ENCODE results near the gene AFF1.

Gene AFF1

DNA sequence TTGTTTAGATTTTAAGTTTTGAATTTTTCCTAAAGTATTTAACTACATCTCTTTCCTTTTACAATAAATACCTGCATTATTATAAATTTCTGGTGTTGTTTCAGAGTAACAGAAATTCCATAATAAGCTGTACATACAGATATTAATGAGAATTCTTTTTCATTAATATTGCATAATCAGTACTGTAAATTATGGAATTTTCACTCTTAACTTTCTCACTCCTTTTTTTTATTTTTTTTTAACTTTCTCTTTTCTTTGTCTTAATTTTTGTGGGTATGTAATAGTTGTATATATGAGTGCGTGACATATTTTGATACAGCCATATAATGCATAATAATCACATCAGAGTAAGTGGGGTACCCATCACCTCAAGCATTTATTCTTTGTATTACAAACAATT lies 175.1 kb downstream of the AFF1 start:
- TF ChIP-seq, protein P1, sequence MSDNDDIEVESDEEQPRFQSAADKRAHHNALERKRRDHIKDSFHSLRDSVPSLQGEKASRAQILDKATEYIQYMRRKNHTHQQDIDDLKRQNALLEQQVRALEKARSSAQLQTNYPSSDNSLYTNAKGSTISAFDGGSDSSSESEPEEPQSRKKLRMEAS (IDR thresholded peaks at IDR 0.05) = no peak
- TF ChIP-seq EGR1 (IDR thresholded peaks at IDR 0.05) (no peak), TAF1 (IDR thresholded peaks at IDR 0.05; ENCODE audit: low read depth) (no peak), TCF12 (IDR thresholded peaks at IDR 0.05; ENCODE audit: low read depth) (no peak), CREB1 (IDR thresholded peaks at IDR 0.05; ENCODE audit: low read depth) (no peak), TEAD4 (IDR thresholded peaks at IDR 0.05) (no peak), RAD21 (IDR thresholded peaks at IDR 0.05; ENCODE audit: low read depth) (no peak), CEBPB (IDR thresholded peaks at IDR 0.05) (no peak), ZBTB7A (IDR thresholded peaks at IDR 0.05; ENCODE audit: low read depth) (no peak), FOXM1 (IDR thresholded peaks at IDR 0.05; ENCODE audit: borderline replicate concordance, low read depth) (no peak)
- TF ChIP-seq, protein P2, sequence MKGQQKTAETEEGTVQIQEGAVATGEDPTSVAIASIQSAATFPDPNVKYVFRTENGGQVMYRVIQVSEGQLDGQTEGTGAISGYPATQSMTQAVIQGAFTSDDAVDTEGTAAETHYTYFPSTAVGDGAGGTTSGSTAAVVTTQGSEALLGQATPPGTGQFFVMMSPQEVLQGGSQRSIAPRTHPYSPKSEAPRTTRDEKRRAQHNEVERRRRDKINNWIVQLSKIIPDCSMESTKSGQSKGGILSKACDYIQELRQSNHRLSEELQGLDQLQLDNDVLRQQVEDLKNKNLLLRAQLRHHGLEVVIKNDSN (IDR thresholded peaks at IDR 0.05) = no peak
- TF ChIP-seq, protein P3, sequence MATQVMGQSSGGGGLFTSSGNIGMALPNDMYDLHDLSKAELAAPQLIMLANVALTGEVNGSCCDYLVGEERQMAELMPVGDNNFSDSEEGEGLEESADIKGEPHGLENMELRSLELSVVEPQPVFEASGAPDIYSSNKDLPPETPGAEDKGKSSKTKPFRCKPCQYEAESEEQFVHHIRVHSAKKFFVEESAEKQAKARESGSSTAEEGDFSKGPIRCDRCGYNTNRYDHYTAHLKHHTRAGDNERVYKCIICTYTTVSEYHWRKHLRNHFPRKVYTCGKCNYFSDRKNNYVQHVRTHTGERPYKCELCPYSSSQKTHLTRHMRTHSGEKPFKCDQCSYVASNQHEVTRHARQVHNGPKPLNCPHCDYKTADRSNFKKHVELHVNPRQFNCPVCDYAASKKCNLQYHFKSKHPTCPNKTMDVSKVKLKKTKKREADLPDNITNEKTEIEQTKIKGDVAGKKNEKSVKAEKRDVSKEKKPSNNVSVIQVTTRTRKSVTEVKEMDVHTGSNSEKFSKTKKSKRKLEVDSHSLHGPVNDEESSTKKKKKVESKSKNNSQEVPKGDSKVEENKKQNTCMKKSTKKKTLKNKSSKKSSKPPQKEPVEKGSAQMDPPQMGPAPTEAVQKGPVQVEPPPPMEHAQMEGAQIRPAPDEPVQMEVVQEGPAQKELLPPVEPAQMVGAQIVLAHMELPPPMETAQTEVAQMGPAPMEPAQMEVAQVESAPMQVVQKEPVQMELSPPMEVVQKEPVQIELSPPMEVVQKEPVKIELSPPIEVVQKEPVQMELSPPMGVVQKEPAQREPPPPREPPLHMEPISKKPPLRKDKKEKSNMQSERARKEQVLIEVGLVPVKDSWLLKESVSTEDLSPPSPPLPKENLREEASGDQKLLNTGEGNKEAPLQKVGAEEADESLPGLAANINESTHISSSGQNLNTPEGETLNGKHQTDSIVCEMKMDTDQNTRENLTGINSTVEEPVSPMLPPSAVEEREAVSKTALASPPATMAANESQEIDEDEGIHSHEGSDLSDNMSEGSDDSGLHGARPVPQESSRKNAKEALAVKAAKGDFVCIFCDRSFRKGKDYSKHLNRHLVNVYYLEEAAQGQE (IDR thresholded peaks at IDR 0.05; ENCODE audit: low read depth) = no peak

GRCh38 chr4:87112063-87112462 lies 177.3 kb downstream of the AFF1 start:
- TF ChIP-seq, protein P1 (IDR thresholded peaks at IDR 0.05) = no peak
- TF ChIP-seq NFIC (IDR thresholded peaks at IDR 0.05) = no peak
- TF ChIP-seq, protein P2 (IDR thresholded peaks at IDR 0.05) = no peak
- TF ChIP-seq TAF1 (IDR thresholded peaks at IDR 0.05; ENCODE audit: low read depth) = no peak
- TF ChIP-seq CEBPB (IDR thresholded peaks at IDR 0.05) = no peak
- no peak for TF ChIP-seq FOXM1 (IDR thresholded peaks at IDR 0.05; ENCODE audit: borderline replicate concordance, low read depth)
- TF ChIP-seq YY1 (IDR thresholded peaks at IDR 0.05; ENCODE audit: low read depth) = no peak
- TF ChIP-seq TCF12 (IDR thresholded peaks at IDR 0.05; ENCODE audit: low read depth) = no peak
- TF ChIP-seq EP300 (IDR thresholded peaks at IDR 0.05; ENCODE audit: borderline replicate concordance) = no peak
- no peak for TF ChIP-seq EGR1 (IDR thresholded peaks at IDR 0.05)
- TF ChIP-seq RAD21 (IDR thresholded peaks at IDR 0.05; ENCODE audit: low read depth) = no peak

DNA sequence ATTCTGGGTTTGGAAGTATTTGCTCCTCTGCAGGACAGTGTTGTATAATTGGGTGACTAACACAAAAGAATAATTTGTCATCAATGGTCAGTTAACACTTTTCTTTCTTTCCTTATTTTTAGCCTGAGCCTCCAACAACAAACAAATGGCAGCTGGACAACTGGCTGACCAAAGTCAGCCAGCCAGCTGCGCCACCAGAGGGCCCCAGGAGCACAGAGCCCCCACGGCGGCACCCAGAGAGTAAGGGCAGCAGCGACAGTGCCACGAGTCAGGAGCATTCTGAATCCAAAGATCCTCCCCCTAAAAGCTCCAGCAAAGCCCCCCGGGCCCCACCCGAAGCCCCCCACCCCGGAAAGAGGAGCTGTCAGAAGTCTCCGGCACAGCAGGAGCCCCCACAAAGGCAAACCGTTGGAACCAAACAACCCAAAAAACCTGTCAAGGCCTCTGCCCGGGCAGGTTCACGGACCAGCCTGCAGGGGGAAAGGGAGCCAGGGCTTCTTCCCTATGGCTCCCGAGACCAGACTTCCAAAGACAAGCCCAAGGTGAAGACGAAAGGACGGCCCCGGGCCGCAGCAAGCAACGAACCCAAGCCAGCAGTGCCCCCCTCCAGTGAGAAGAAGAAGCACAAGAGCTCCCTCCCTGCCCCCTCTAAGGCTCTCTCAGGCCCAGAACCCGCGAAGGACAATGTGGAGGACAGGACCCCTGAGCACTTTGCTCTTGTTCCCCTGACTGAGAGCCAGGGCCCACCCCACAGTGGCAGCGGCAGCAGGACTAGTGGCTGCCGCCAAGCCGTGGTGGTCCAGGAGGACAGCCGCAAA lies 179.6 kb downstream of the AFF1 start:
- TF ChIP-seq EGR1 (IDR thresholded peaks at IDR 0.05) (no peak), FOXM1 (IDR thresholded peaks at IDR 0.05; ENCODE audit: borderline replicate concordance, low read depth) (no peak), RAD21 (IDR thresholded peaks at IDR 0.05; ENCODE audit: low read depth) (no peak), NFIC (IDR thresholded peaks at IDR 0.05) (no peak), CREB1 (IDR thresholded peaks at IDR 0.05; ENCODE audit: low read depth) (no peak), EP300 (IDR thresholded peaks at IDR 0.05; ENCODE audit: borderline replicate concordance) (no peak), TAF1 (IDR thresholded peaks at IDR 0.05; ENCODE audit: low read depth) (no peak), YY1 (IDR thresholded peaks at IDR 0.05; ENCODE audit: low read depth) (no peak), TCF12 (IDR thresholded peaks at IDR 0.05; ENCODE audit: low read depth) (no peak), ZBTB7A (IDR thresholded peaks at IDR 0.05; ENCODE audit: low read depth) (no peak), CEBPB (IDR thresholded peaks at IDR 0.05) (no peak), TEAD4 (IDR thresholded peaks at IDR 0.05) (no peak)
- TF ChIP-seq, protein P1 (IDR thresholded peaks at IDR 0.05) = no peak
- TF ChIP-seq, protein P2 (IDR thresholded peaks at IDR 0.05) = no peak
- TF ChIP-seq, protein P3 (IDR thresholded peaks at IDR 0.05; ENCODE audit: low read depth) = no peak

- TF ChIP-seq EGR1 (IDR thresholded peaks at IDR 0.05) = no peak
- TF ChIP-seq TCF12 (IDR thresholded peaks at IDR 0.05; ENCODE audit: low read depth) = no peak
- no peak for TF ChIP-seq EP300 (IDR thresholded peaks at IDR 0.05; ENCODE audit: borderline replicate concordance)
- no peak for TF ChIP-seq FOXM1 (IDR thresholded peaks at IDR 0.05; ENCODE audit: borderline replicate concordance, low read depth)
- TF ChIP-seq TAF1 (IDR thresholded peaks at IDR 0.05; ENCODE audit: low read depth) = no peak
- TF ChIP-seq, protein P3 (IDR thresholded peaks at IDR 0.05; ENCODE audit: low read depth) = no peak
- TF ChIP-seq TEAD4 (IDR thresholded peaks at IDR 0.05) = no peak
- TF ChIP-seq CEBPB (IDR thresholded peaks at IDR 0.05) = no peak
Observed at GRCh38 chr4:87116231-87116630, 181.4 kb downstream of the AFF1 start.
